RWPE2 (cell line): ENCODE measurements around the gene E2F4.

ENCODE experiments used
- ATAC-seq: fragments of 200-7000 bp; cut with Tn5 transposase; 3 replicates; pipeline ENCODE4 v1.9.1; 2021; ENCODE audit warnings: low read depth
- DNase-seq: peaks from one replicate; pipeline ENCODE4 v3.0.0-alpha.2; 2020; ENCODE audit warnings: low spot score
- H3K27ac ChIP-seq: fragments of 450-650 bp; 2 replicates; pipeline ENCODE4 v1.5.1; 2017; ENCODE audit warnings: mild to moderate bottlenecking; ENCODE audit not compliant: poor library complexity, severe bottlenecking
- H3K27me3 ChIP-seq: fragments of 250-450 bp; sonication (Bioruptor Pico); 2 replicates; pipeline ENCODE4 v1.5.1; 2021; ENCODE audit warnings: mild to moderate bottlenecking, moderate library complexity; ENCODE audit not compliant: insufficient read depth, poor library complexity, severe bottlenecking
- H3K36me3 ChIP-seq: fragments of 250-450 bp; sonication (Bioruptor Pico); 2 replicates; pipeline ENCODE4 v1.5.1; 2020; ENCODE audit warnings: low read depth, mild to moderate bottlenecking, moderate library complexity
- H3K4me1 ChIP-seq: fragments of 250-450 bp; sonication (Bioruptor Pico); 2 replicates; pipeline ENCODE4 v1.5.1; 2021; ENCODE audit warnings: mild to moderate bottlenecking, moderate library complexity; ENCODE audit not compliant: insufficient read depth, poor library complexity, severe bottlenecking
- H3K4me3 ChIP-seq: fragments of 250-450 bp; sonication (Bioruptor Pico); 2 replicates; pipeline ENCODE4 v1.5.1; 2021; ENCODE audit warnings: mild to moderate bottlenecking, moderate library complexity; ENCODE audit not compliant: severe bottlenecking
- H3K9me3 ChIP-seq: fragments of 250-450 bp; sonication (Bioruptor Pico); 2 replicates; pipeline ENCODE4 v1.5.1; 2021; ENCODE audit warnings: mild to moderate bottlenecking, moderate library complexity; ENCODE audit not compliant: severe bottlenecking
- CTCF ChIP-seq: fragments of 450-650 bp; IDR thresholded peaks from one replicate; pipeline ENCODE4 v1.5.1; 2017; ENCODE audit warnings: mild to moderate bottlenecking, moderate library complexity; ENCODE audit not compliant: poor library complexity, severe bottlenecking

Gene E2F4

GRCh38 chr16:67211674-67212073 lies 19.7 kb downstream of the E2F4 start:
- Histone ChIP-seq H3K4me3 (no peak overlapping the region), H3K36me3 (no peaks in the 10 kb centered on the region), H3K27me3 (no peaks in the 10 kb centered on the region), H3K27ac (peak overlapping the region; percentile 95), H3K4me1 (peaks cover 48% of the 10 kb centered on the region), H3K9me3 (no peaks in the 10 kb centered on the region)
- ATAC-seq (no peak), DNase-seq (no peak)
- no peak for TF ChIP-seq CTCF

DNA sequence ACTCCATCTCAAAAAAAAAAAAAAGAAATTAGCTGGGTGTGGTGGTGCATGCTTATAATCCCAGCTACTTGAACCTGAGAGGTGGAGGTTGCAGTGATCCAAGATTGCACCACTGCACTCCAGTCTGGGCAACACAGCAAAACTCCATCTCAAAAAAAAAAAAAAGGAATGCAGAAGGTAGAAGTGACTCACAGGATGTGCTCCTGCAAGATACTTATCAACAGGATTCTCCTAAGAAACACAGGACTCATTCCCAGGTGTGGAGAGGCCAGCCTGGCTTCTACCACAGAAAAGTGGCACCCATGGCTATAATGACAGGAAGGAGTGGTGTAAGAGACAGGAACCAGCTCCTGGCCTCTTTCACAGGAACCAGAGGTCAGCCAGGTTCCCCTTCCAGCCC lies 20.8 kb downstream of the E2F4 start:
- Histone ChIP-seq H3K4me1 (peaks cover 37% of the 10 kb centered on the region), H3K27me3 (no peaks in the 10 kb centered on the region), H3K9me3 (no peaks in the 10 kb centered on the region), H3K4me3 (no peak overlapping the region), H3K36me3 (no peaks in the 10 kb centered on the region), H3K27ac (peak overlapping the region; percentile 95)
- no peak for DNase-seq
- ATAC-seq: peak; percentile 72
- no peak for TF ChIP-seq CTCF

DNA sequence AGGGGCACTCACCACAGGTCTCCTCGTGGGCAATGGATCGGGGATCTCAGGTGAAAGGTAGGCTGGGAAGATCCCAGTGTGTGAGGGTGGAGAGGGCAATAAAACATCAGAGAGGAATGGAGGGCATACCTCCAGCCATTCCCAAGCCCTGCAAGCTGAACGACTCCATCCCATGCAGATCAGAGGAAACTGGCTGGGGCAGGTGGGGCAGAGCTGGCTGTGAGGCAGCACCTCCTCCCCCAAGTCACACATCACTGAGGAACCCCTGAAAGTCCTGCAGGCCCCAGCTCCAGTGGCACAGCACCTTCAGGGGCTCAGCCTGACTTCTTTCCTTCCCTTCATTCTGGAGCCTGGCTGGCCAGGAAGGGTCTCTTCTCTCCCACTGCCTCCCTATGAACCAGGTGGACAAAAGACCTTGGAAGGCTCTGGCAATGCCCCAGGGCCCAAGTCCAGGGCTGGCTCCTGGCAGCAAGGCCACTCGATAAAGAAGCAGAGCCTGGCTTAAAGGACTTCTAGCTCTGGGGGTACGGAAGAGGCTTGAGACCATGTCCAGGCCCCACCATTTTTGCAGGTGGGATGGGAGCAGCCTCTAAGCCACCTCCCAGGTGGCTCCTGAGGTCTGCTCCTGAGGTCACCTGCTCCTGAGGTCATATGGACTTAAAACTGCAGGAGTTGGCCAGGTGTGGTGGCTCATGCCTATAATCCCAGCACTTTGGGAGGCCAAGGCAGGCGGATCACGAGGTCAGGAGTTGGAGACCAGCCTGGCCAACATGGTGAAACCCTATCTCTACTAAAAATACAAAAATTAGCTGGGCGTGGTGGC lies 21.5 kb downstream of the E2F4 start:
- no peak for TF ChIP-seq CTCF
- Histone ChIP-seq H3K4me1 (peaks cover 30% of the 10 kb centered on the region), H3K27me3 (no peaks in the 10 kb centered on the region), H3K36me3 (no peaks in the 10 kb centered on the region), H3K4me3 (no peak overlapping the region), H3K9me3 (no peaks in the 10 kb centered on the region), H3K27ac (peak overlapping the region; percentile 95)
- ATAC-seq (peak; percentile 4), DNase-seq (no peak)

- TF ChIP-seq CTCF: no peak
- H3K27me3 ChIP-seq: no peaks in the 10 kb centered on the region
- no peak overlapping the region for H3K27ac ChIP-seq
- DNase-seq (no peak), ATAC-seq (no peak)
- H3K4me3 ChIP-seq: no peak overlapping the region
- no peaks in the 10 kb centered on the region for H3K9me3 ChIP-seq
- no peaks in the 10 kb centered on the region for H3K36me3 ChIP-seq
- H3K4me1 ChIP-seq: peaks cover 25% of the 10 kb centered on the region
Measured at GRCh38 chr16:67215706-67216105, 23.8 kb downstream of the E2F4 start.
